Smooth muscle cell (in vitro differentiated cells): ENCODE measurements around the gene LOC101059915.
"Not testable (repeated sequence)": the region's sequence is repeated elsewhere in the genome, so short reads cannot be mapped to it uniquely, and the experiment has no call there.

Experiments used
- DNase-seq: peaks from one replicate; lab custom pipeline; 2025; ENCODE audit not compliant: unreplicated experiment; lab: John Stamatoyannopoulos, UW
- H2AFZ ChIP-seq: fragments of 200-600 bp; sonication (generic); 2 replicates; pipeline ENCODE4 v1.6.0; 2016; ENCODE audit warnings: antibody characterized with exemption, low read depth, mild to moderate bottlenecking
- H3F3A ChIP-seq: fragments of 200-600 bp; sonication (generic); 2 replicates; pipeline ENCODE4 v1.6.0; 2017; ENCODE audit warnings: antibody characterized with exemption, low read depth
- H3K27ac ChIP-seq: fragments of 200-600 bp; sonication (generic); 2 replicates; pipeline ENCODE4 v1.5.1; 2016; ENCODE audit warnings: low read depth, mild to moderate bottlenecking
- H3K27me3 ChIP-seq: fragments of 200-600 bp; sonication (generic); 2 replicates; pipeline ENCODE4 v1.6.1; 2016; ENCODE audit warnings: low read depth, mild to moderate bottlenecking
- H3K36me3 ChIP-seq: fragments of 200-600 bp; sonication (generic); 2 replicates; pipeline ENCODE4 v1.5.1; 2016; ENCODE audit warnings: low read depth
- H3K4me1 ChIP-seq: fragments of 200-600 bp; sonication (generic); 2 replicates; pipeline ENCODE4 v1.5.1; 2016; ENCODE audit warnings: low read depth
- H3K4me2 ChIP-seq: fragments of 200-600 bp; sonication (generic); 2 replicates; pipeline ENCODE4 v1.6.0; 2016; ENCODE audit warnings: mild to moderate bottlenecking
- H3K4me3 ChIP-seq: fragments of 200-600 bp; sonication (generic); 2 replicates; pipeline ENCODE4 v1.5.1; 2016; ENCODE audit warnings: mild to moderate bottlenecking
- H3K79me2 ChIP-seq: fragments of 200-600 bp; sonication (generic); 2 replicates; pipeline ENCODE4 v1.6.0; 2016; ENCODE audit warnings: low read depth, mild to moderate bottlenecking
- H3K9ac ChIP-seq: fragments of 200-600 bp; sonication (generic); 2 replicates; pipeline ENCODE4 v1.6.0; 2016; ENCODE audit warnings: low read depth
- H3K9me3 ChIP-seq: fragments of 200-600 bp; sonication (generic); replicated peaks from 2 replicates; pipeline ENCODE4 v1.5.1; 2016; ENCODE audit warnings: low read depth
- H4K20me1 ChIP-seq: fragments of 200-600 bp; sonication (generic); 2 replicates; pipeline ENCODE4 v1.6.0; 2016; ENCODE audit warnings: low read depth
- CTCF ChIP-seq: fragments of 200-600 bp; sonication (generic); IDR thresholded peaks from 2 replicates; pipeline ENCODE4 v1.5.1; 2017; ENCODE audit warnings: borderline replicate concordance, mild to moderate bottlenecking, antibody characterized with exemption; ENCODE audit not compliant: insufficient read depth, poor library complexity, severe bottlenecking
- WGBS: methylation state at CpG from one replicate; pipeline ENCODE4 v1.1.7; 2016; ENCODE audit warnings: low lambda C conversion rate; 5-methylcytosine and 5-hydroxymethylcytosine counted together

LOC101059915 gene

GRCh38 chrX:71666240-71667223 lies 814 bp upstream of the LOC101059915 start:
- Histone ChIP-seq H3K79me2 (no peaks in the 10 kb centered on the region), H3K9me3 (no peaks in the 10 kb centered on the region), H3K9ac (no peak overlapping the region), H3K4me1 (no peaks in the 10 kb centered on the region), H3K27ac (no peak overlapping the region), H3K36me3 (no peaks in the 10 kb centered on the region), H2AFZ (no peak overlapping the region), H3K4me3 (no peak overlapping the region), H3F3A (no peaks in the 10 kb centered on the region), H3K4me2 (no peak overlapping the region), H3K27me3 (no peaks in the 10 kb centered on the region), H4K20me1 (no peaks in the 10 kb centered on the region)
- WGBS, result 90% methylated on average over 41 of the region's 48 CpGs
- DNase-seq, result no peak
- TF ChIP-seq CTCF, result no peak

GRCh38 chrX:71668248-71668595 lies 876 bp downstream of the LOC101059915 start:
- no peaks in the 10 kb centered on the region for H3F3A ChIP-seq
- no peaks in the 10 kb centered on the region for H3K79me2 ChIP-seq
- no peaks in the 10 kb centered on the region for H3K9me3 ChIP-seq
- H3K4me2 ChIP-seq, result no peak overlapping the region
- no peaks in the 10 kb centered on the region for H3K4me1 ChIP-seq
- H3K36me3 ChIP-seq, result no peaks in the 10 kb centered on the region
- no peak for DNase-seq
- H3K9ac ChIP-seq, result no peak overlapping the region
- H3K27ac ChIP-seq, result no peak overlapping the region
- no peaks in the 10 kb centered on the region for H3K27me3 ChIP-seq
- H2AFZ ChIP-seq, result no peak overlapping the region
- H3K4me3 ChIP-seq, result no peak overlapping the region
- H4K20me1 ChIP-seq, result no peaks in the 10 kb centered on the region
- WGBS, result 92% methylated on average over 16 of the region's 16 CpGs
- no peak for TF ChIP-seq CTCF

- H3K9ac ChIP-seq, result no peak overlapping the region
- H3K9me3 ChIP-seq, result no peaks in the 10 kb centered on the region
- no peak overlapping the region for H2AFZ ChIP-seq
- no peak overlapping the region for H3K4me3 ChIP-seq
- H3K27ac ChIP-seq, result no peak overlapping the region
- H3K4me1 ChIP-seq, result no peaks in the 10 kb centered on the region
- H3K36me3 ChIP-seq, result no peaks in the 10 kb centered on the region
- no peaks in the 10 kb centered on the region for H3F3A ChIP-seq
- no peak for DNase-seq
- H3K27me3 ChIP-seq, result no peaks in the 10 kb centered on the region
- no peaks in the 10 kb centered on the region for H4K20me1 ChIP-seq
- TF ChIP-seq CTCF, result no peak
- WGBS, result 85% methylated on average over 12 of the region's 13 CpGs
- no peak overlapping the region for H3K4me2 ChIP-seq
- no peaks in the 10 kb centered on the region for H3K79me2 ChIP-seq
These were observed 2.1 kb downstream of the LOC101059915 start for GRCh38 chrX:71669492-71669891.

GRCh38 chrX:71669947-71670346 lies 2.6 kb downstream of the LOC101059915 start:
- not testable (repeated sequence) for H3K36me3 ChIP-seq, H4K20me1 ChIP-seq, H3K4me3 ChIP-seq, H3K27me3 ChIP-seq, DNase-seq, H2AFZ ChIP-seq, H3K9me3 ChIP-seq, H3K4me1 ChIP-seq, H3F3A ChIP-seq, H3K4me2 ChIP-seq, H3K79me2 ChIP-seq, H3K9ac ChIP-seq, H3K27ac ChIP-seq
- peak; percentile 43 for TF ChIP-seq CTCF
- WGBS, result 63% methylated on average over 9 of the region's 10 CpGs
